CD4-positive, alpha-beta T cell treated with Interferon alpha-2 for 1 hour (primary cell): Measurements from ENCODE around the gene TEX50.
"Not testable (repeated sequence)": the region's sequence is repeated elsewhere in the genome, so short reads cannot be mapped to it uniquely, and the experiment has no call there.

Experiments
- DNase-seq, 2 donors: peaks; one replicate each; pipeline ENCODE4 v3.0.0-alpha.2; 2020 to 2022

The TEX50 gene, protein sequence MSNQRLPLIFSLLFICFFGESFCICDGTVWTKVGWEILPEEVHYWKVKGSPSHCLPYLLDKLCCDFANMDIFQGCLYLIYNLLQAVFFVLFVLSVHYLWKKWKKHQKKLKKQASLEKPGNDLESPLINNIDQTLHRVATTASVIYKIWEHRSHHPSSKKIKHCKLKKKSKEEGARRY

DNA sequence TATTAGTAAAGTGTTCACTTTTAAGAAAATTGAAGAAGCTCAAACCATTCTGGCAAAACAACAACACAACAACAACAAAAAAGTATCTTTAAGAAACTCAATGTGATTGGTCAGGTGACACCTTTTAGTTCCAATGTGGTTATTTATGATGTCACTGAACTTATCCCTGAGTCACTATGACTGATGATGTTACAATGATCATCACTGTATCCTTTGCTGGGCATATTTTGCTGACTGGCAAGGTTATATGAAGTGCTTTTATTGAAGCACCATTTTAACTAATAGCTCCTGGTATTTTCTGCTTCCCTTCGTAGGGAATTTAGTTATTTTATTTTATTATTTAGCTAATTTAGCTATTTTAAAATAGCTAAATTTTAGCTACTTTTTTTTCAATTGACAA, at the start of gene TEX50:
TSS of gene TEX50 (plus strand) at position 223 of the 400 bp plus-strand sequence. CDS start 184 bp downstream, outside the sequence.
- no peak for DNase-seq

DNA sequence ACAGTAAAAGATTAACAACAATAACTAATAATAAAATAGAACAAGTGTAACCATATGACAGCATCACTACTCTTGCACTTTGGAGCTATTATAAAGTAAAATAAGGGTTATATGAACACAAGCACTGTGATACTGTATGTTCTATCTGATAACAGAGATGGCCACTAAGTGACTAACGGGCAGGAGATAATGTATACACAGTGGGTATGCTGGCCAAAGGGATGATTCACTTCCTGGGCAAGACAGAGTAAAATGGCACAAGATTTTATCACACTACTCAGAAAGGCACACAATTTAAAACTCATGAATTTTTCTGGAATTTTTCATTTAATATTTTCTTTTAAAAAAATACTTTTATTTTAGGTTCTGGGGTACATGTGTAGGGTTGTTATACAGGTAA, 44.6 kb upstream of the TEX50 start:
- DNase-seq: no peak

DNA sequence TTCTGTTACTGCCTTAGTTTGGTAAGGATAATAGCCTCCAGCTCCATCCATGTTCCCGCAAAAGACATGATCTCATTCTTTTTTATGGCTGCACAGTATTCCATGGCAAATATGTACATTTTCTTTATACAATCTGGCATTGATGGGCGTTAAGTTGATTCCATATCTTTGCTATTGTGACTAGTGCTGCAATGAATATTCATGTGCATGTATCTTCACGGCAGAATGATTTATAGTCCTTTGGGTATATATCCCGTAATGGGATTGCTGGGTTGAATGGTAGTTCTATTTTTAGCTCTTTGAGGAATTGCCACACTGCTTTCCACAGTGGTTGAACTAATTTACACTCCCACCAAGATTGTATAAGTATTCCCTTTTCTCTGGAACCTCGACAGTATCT, 44.0 kb upstream of the TEX50 start:
- not testable (repeated sequence) for DNase-seq

DNA sequence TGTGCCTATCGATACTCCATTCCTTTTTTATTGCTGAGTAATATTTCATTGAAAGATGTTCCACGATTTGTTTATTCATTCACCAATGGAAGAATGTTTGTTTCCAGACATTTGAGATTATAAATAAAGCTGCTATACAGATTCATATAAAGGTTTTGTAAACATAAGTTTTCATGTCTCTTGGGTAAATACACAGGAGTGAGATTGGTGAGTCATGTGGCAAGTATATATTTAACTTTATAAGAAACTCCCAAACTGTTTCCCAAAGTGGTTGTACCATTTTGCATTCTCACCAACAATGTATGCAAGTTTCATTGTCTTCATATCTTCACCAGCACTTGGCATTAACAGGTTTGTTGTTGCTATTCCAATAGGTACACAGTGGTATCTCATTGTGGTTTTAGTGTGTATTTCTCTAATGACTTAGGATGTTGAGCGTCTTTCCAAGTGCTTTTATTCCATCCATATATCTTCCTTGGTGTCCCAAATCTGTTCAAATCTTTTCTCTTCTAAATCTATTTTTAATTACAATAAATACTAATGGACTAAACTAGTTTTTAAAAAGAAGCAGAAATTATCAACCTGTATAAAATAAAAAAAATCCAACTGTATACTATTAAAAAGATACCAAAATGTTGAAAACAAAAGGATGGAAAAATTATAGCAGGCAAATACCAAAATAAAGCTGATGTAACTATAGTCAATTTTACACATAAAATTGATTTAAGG, 38.9 kb upstream of the TEX50 start:
- no peak for DNase-seq

DNA sequence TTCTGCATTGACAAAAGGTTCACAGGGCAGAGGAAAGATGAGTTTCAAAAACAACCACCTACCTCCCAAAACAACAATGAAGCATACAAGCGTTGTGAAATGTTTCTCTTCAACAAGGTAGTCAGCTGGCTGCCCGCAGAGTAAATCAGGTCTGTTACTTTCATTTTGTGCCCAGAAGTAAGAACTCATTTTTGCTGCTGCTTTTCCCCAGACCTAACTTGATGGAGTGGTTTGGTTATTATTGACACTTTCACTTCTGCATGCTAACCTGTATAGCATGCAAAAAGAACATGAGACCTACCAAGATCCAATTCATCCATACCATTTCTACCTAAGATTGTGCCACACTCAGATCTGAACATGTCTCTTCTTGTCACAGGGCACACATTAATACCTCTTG, 33.5 kb upstream of the TEX50 start:
- DNase-seq: peak in 1 of 2 donors; percentile 2

DNA sequence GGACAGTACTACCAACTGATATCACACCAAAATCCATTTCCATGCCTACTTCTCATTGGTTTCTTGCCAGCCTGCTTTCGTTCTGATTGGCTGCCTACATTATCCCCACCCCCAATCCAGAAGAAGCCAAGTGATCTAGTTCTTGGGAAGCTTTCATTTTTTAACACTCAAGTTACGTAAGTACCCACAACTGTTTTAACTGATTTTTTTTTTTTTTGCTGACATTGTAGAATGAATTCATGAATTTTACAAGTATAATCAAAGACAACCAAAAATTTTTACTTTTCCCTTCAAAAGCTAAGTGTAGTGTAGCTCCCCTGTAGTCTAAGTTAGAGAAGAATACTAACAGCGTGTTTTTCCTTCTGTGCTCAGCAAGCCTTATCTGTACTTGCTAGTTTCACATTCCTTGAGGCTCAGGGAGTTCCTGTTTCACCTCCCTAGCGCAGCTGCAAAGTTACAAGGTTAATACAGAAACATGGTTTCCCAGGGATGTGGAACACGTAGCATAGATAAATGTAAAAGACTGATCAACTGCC, 32.0 kb upstream of the TEX50 start, which contains the start of gene SLC9C2:
TSS of gene SLC9C2 (minus strand) at position 17 of the 536 bp plus-strand sequence. CDS start 1,296 bp downstream, outside the sequence.
- DNase-seq: no peak

DNA sequence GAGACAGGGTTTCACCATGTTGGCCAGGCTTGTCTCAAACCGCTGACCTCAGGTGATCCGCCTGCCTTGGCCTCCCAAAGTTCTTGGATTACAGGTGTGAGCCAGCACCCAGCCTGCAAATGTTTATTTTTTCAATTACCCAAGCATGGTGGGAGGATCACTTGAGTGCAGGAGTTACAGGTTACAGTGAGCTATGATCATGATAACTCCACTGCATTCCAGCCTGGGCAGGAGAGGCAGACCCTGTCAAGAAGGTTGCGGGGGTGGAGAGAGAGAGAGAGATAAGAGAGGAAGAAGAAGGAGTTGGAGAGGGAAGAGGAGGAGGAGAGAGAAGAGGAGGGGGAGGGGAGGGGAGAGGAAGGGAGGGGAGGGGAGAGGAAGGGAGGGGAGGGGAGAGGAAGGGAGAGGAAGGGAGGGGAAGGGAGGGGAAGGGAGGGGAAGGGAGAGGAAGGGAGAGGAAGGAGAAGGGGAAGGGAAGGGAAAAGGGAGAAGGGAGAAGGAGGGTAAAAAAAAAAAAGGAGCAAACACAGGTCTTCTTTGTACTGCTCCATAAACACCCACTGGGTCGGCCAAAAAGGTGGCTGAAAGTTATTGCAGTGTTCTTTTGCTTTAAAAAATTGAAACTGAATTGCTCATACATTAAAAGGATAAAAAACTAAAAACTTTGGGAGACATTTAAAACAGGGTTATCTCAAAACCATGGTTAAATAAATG, 26.5 kb upstream of the TEX50 start:
- DNase-seq: no peak

DNA sequence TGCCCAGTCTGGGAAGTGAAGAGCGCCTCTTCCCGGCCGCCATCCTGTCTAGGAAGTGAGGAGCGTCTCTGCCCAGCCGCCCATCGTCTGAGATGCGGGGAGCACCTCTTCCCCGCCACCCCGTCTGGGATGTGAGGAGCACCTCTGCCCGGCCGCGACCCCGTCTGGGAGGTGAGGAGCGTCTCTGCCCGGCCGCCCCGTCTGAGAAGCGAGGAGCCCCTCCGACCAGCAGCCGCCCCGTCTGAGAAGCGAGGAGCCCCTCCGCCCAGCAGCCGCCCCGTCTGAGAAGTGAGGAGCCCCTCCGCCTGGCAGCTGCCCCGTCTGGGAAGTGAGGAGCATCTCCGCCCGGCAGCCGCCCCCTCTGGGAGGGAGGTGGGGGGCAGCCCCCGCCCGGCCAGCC, 22.1 kb upstream of the TEX50 start:
- not testable (repeated sequence) for DNase-seq

DNA sequence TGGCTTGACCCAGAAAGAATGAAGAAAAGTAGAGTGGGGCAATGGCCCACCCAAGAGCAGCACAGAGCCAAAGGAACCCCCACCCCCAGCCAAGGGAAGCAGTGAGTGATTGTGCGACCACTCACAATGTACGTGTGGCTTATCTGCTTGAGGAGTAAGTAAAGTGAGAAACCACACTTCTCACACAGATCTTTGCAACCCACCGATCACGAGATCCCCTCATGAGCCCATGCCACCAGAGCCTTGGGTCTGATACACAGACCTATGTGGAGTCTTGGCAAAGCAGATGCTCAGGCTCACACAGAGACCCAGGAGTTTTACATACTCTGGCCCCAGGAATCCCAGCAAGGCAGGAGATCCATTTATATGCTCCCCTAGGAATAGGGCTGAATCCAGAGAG, 18.3 kb upstream of the TEX50 start:
- DNase-seq: no peak

DNA sequence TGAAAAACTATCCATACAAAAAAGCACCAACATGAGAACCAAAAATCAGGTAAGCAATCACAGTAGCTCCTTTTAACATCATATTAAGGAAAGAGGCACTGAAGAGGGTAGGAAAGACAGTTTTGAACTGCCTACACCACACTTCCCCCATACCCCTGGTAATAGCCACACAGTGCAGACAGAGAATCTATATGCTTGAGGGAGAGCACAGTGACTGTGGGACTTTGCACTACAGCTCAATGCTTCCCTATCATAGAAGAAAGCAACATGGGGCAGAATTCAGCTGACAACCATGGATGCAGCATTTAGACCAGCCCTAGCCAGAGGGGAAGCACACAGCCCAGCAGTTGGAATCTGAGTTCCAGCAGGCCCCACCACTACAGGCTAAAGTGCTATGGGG, 7.9 kb upstream of the TEX50 start:
- DNase-seq: no peak

DNA sequence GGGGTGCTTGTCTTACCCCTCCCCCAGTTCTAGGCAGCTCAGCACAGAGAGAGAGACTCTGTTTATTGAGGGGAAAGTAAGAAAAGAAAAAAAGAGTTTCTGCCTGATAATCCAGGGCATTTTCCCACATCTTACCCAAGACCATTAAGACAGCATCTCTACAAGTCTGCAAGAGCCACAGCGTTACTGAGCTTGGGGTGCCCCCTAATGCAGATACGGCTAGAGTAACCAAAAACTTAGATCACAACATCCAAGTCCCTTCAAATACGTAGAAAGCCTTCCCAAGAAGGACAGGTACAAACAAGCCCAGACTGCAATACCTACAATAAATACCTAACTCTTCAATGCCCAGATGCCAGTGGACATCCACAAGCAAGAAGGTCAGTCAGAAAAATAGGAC, 6.2 kb upstream of the TEX50 start:
- peak in 1 of 2 donors; percentile 11 for DNase-seq

DNA sequence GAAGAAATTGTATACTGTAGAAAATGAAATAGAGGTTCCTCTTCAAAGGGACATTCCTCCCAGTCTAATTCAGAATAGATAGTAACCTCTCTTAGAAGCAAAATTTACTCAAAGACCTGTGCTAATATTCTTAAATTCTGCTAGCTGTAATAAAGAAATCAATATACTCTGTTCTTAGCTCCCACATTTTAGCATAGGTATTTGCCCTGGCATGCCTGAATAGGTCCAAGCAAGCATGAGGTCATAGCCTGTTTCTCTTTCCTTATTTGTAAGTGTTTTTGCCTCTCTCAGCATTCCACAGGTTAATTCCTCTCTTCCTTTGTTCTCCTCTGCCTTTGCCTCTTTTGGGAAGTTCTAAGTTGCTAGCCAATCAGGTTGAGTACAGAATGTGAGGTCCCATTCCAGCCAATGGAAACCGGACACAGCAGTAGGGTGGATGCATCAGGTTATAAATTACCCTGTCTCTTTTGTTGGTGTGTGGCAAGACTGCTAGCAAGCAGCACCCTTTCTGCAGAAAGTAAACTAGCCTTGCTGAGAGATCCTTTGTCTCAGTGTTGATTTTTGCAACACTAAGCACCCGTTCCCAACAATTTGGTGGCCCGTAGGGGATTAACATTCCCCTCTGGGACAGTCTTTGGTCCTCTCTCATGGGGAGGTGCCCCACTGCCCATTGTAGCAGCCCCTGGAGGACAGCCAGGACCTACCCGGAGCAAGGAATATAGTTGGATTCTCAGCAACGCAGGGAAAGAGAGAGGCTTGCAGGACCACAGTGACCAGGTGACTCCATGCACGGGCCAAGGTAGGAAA, 2.3 kb downstream of the TEX50 start:
- DNase-seq: not testable (repeated sequence)

DNA sequence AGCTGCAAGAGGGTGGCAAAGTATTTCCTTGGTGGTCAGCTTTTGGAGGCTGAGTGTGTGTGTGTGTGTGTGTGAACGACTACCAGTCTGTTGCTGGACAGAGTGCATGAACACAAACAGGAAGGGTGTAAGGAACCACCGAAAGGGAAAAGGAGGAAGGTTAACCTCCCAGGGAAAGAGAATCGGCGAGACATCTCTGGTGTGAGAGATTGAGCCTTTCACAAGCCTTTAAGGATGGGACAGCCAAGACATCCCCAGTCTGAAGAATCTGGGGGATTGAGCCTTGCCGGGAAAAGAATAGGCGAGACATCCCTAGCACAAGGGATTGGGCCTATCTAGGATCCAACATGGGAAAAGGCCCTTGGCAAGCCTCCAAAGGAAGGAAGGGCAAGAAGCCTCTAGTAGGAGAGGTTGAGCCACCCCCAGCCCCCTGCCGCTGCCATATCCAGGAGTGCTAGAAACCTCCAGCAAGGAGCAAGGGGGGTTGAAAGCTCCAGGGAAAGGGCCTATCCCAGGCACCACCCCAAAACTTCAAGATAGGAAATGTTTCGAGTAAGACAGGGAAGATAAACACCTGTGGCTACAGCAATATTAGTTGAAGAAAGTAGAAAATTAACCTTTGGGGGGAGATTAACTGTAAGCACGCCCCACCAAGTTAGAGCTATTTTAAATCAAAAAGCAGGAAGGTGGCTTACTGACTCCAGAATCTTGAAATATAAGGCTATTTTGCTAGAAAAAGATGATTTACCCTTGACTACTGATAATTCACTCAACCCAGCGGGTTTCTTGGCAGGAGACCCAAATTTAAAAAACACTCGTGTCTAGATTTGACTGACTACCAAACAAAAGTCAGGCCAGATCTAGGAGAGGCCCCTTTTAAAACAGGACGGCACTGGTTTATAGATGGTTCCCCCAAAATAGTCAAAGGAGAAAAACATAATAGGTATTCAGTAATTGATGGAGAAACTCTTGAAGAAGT, 3.2 kb downstream of the TEX50 start:
- DNase-seq: no peak

DNA sequence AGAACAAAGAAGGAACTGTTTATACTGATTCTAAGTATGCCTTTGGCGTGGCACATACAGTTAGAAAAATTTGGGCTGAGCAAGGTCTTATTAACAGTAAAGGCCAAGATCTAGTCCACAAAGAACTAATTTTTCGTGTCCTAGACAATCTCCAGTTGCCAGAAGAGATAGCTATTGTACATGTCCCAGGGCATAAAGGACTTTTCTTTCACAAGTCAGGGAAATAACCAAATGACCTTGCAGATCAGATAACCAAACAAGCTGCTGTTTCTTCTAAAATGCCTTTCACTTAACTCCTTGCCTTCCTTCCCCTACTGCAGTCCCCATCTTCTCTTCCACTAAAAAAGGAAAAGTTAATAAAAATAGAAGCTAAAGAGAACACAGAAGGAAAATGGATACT, 4.0 kb downstream of the TEX50 start:
- no peak for DNase-seq

DNA sequence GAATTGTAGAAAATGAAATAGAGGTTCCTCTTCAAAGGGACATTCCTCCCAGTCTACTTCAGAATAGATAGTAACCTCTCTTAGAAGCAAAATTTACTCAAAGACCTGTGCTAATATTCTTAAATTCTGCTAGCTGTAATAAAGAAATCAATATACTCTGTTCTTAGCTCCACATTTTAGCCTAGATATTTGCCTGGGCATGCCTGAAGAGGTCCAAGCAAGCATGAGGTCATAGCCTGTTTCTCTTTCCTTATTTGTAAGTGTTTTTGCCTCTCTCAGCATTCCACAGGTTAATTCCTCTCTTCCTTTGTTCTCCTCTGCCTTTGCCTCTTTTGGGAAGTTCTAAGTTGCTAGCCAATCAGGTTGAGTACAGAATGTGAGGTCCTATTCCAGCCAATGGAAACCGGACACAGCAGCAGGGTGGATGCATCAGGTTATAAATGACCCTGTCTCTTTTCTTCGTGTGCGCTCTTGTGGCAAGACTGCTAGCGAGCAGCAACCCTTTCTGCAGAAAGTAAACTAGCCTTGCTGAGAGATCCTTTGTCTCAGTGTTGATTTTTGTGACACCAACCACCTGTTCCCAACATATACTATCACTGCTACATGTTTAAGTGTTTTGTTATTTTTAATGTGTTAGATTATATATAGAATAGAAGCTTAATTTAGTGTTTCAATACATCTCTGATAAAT, 7.5 kb downstream of the TEX50 start:
- not testable (repeated sequence) for DNase-seq

DNA sequence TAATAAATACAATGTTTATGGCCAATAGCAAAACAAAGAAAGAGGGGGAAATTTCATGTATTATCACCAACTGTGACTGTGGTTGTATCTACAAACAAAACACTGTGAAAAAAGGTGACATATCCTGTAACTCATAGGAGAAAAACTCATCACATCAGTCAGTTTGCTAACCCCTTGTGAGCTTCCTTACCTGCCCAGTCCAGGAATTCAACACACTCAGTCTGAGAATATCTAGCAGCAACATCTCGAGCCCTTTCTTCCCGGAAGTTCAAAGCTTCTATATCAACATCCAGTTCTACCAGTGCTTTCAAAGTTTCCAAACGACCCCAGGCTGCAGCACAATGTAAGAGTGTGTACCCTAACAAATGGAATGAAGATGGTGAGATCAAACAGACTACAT, 11.5 kb downstream of the TEX50 start:
- no peak for DNase-seq

DNA sequence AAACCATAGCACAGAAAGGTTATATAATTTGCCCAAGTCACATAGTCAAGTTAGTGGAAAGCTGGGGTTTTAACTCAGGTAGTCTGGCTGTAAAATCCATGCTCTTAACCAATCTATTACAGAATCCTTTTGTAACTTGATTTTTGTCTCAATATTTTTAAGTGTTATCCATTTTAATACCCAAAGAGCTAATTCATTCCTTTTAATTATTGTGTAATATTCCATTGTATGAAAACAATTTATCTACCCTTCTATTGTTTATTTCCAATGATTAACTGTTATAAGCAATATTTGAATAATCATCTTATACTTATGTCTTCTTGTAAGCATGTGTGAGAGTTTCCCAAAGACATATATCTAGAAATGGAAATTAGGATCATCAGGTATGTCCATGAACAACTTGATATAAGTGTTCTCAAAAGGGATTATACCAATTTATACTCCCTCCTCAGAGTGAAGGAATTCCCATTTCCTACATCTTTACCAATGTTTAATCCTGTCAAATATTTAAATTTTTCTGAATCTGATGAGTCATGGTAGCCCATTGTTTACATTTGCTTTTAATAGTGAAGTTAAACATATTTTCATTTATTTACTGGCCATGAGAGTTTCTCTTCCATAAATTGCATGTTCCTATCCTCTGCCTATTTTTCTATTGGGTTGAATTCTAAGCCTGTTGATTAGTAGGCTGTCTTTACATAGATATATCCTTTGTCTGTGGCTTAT, 13.9 kb downstream of the TEX50 start:
- DNase-seq: no peak

DNA sequence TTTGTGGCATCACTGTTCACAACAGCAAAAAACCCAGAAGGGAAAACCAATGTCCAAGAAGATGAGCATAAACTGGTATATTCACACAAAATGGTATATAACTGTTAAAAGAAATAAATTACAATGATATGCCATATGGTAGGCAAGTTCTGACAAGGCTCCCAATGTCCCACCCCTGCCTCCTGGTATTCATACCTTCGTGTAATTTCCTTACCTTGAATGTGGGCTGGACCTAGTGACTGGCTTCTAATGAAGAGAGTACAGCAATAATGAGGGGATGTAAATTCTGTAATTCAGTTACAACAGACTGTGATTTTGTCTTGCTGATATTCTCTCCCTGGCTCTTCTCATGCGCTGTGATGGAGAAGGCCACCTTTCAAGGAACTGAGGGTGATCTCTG, 25.2 kb downstream of the TEX50 start:
- no peak for DNase-seq

DNA sequence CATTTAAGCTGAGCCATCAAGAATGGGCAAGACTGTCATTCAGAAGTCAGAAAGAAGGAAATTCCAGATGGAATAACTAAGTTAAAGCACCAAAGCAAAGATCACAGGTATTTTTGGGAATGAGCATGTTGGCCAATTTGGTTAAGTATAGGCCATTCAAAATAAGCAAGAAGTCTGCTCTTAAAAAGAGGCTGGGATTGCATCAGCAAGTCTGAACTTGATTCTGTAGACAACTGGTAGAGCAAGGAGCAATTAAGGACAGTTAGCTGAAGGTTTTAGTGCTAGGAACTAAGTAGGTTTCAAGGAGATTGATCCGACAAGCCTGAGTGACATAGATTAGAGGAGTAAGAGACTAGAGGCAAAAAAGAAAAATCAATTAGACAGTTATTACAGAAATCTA, 26.1 kb downstream of the TEX50 start:
- DNase-seq: no peak

DNA sequence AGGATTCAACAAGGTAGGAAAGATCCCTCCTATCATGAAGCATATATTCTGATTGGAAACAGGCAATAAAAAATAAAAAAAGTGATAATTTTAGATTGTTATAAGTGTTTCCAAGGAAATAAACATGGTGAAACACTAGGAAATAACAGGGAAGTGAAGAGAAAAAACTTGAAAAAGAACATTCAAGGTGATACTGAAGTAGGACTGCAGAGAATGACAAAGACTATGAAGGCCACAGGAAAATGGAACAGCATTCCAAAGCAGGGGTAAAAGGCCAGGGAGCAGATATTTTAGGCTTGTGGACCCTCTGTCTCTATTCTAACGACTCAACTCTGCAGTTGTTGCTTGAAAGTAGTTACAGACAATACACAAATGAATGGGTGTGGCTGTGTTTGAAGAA, 26.6 kb downstream of the TEX50 start:
- no peak for DNase-seq
